22Rv1 (cell line): ENCODE data around the gene KCNH1.

Source experiments
- CTCF ChIP-seq: fragments of 450-650 bp; IDR thresholded peaks from 2 replicates; pipeline ENCODE4 v1.5.1; 2017; ENCODE audit warnings: mild to moderate bottlenecking
- ZFX ChIP-seq: fragments of 450-650 bp; IDR thresholded peaks from 2 replicates; pipeline ENCODE4 v1.6.1; 2017; ENCODE audit warnings: antibody characterized with exemption, borderline replicate concordance

DNA sequence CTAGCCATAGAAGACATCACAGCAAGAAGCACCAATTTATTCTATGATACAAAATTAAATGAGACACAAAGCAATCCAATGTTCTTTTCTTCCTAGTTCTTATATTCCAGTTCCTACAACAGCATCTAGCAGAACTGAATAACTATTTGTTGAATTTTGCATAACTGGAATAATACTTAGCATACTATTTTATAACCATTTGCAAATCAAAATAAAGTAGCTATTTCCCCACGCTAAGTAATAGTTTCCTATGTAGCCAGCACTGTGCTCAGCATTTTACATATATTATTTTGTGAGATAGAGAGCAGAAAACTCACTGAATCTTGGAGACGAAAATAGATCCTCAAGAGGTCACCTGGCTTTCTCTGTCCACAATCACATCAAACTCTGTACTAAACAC lies 42.1 kb downstream of the KCNH1 start:
- TF ChIP-seq CTCF (no peak), ZFX (no peak)
